K562 (cell line): Measurements from ENCODE around the gene MAP4K1. TPM values are rescaled to one million over a fixed set of nuclear protein-coding genes. Genes with fewer than 3 reads are reported as not detected.
"Not testable (repeated sequence)": the region's sequence is repeated elsewhere in the genome, so short reads cannot be mapped to it uniquely, and the experiment has no call there.

Experiments
- ATAC-seq: fragments of 200-7000 bp; cut with Tn5 transposase; 3 replicates; pipeline ENCODE4 v1.9.1; 2020; ENCODE audit warnings: moderate library complexity
- BruUV-seq: library from RNA; stranded (reverse); fragments of 400-500 nt; replicated peaks from 2 replicates; lab custom pipeline; 2021; lab: Mats Ljungman, UMichigan
- CTCF ChIA-PET: fragments of 300-600 bp; formaldehyde crosslinking; extraction: SDS; loops from one replicate; lab custom pipeline; 2021; ENCODE audit warnings: low intra/inter-chr PET ratio; lab: Yijun Ruan, JAX
- POLR2A ChIA-PET: fragments of 300-600, 350-650 bp; sonication (Branson Sonifier 250); formaldehyde crosslinking; extraction: SDS; loops from one replicate; lab custom pipeline; 2021; ENCODE audit warnings: antibody characterized with exemption, inconsistent platforms; lab: Yijun Ruan, JAX
- DNase-seq, 4 experiments: peaks; one replicate each; pipeline versions ENCODE4 v3.0.0 to v3.0.0-alpha.2; 2011 to 2018; ENCODE audit warnings: low spot score in 3 of 4, mixed read lengths in 3 of 4; ENCODE audit errors: extremely low read depth in 1 of 4
- FAIRE-seq: peaks from 2 replicates; lab custom pipeline; 2011; peaks lifted over from hg19 to GRCh38; lab: Jason Lieb, UNC
- H2AFZ ChIP-seq: 2 replicates; pipeline ENCODE4 v1.6.0; 2011; ENCODE audit warnings: low read depth, low read length, control low read depth, inconsistent platforms
- H3K27ac ChIP-seq: fragments of 200-600 bp; 3 replicates; pipeline ENCODE4 v1.8.0; 2011; ENCODE audit warnings: low read depth, mild to moderate bottlenecking, control low read depth, inconsistent platforms, low read length, moderate library complexity, mixed read lengths; ENCODE audit errors: extremely low read depth
- H3K27me3 ChIP-seq, 2 experiments: fragments of 300-600 bp in 1 of 2; 2 replicates in 1 of 2; 3 replicates in 1 of 2; pipeline versions ENCODE4 v1.6.0 to v1.8.0; 2011; ENCODE audit warnings: inconsistent platforms in 2 of 2, low read length in 2 of 2, mild to moderate bottlenecking in 1 of 2, mixed read lengths in 1 of 2, moderate library complexity in 1 of 2; ENCODE audit not compliant: control insufficient read depth in 2 of 2, insufficient read depth in 2 of 2
- H3K36me3 ChIP-seq: fragments of 300-600 bp; 3 replicates; pipeline ENCODE4 v1.8.0; 2011; ENCODE audit warnings: mild to moderate bottlenecking, low read length, inconsistent platforms; ENCODE audit not compliant: control insufficient read depth, insufficient read depth
- H3K4me1 ChIP-seq, 2 experiments: fragments of 200-600 bp in 1 of 2; replicated peaks in 1 of 2; 2 replicates in 1 of 2; 3 replicates in 1 of 2; pipeline versions ENCODE4 v1.5.1 to v1.8.0; 2011; ENCODE audit warnings: inconsistent platforms in 2 of 2, low read length in 2 of 2, mild to moderate bottlenecking in 1 of 2, mixed read lengths in 1 of 2, moderate library complexity in 1 of 2; ENCODE audit not compliant: control insufficient read depth in 2 of 2, insufficient read depth in 2 of 2
- H3K4me2 ChIP-seq: 2 replicates; pipeline ENCODE4 v1.6.1; 2011; ENCODE audit warnings: low read length, control low read depth, inconsistent platforms, mixed read lengths; ENCODE audit not compliant: insufficient read depth
- H3K4me3 ChIP-seq: fragments of 200-600 bp; sonication (generic), shearing (Covaris generic); 2 replicates; pipeline ENCODE4 v1.5.1; 2016; ENCODE audit warnings: control low read depth, inconsistent platforms
- H3K79me2 ChIP-seq: fragments of 200-600 bp; 3 replicates; pipeline ENCODE4 v1.8.0; 2011; ENCODE audit warnings: low read length, inconsistent platforms; ENCODE audit not compliant: control insufficient read depth, insufficient read depth
- H3K9ac ChIP-seq, 2 experiments: 2 replicates each; pipeline versions ENCODE4 v1.6.0 to v1.6.1; 2011; ENCODE audit warnings: low read depth in 2 of 2, low read length in 2 of 2, control low read depth in 1 of 2, inconsistent platforms in 1 of 2, mild to moderate bottlenecking in 1 of 2, mixed read lengths in 1 of 2; ENCODE audit not compliant: insufficient read depth in 1 of 2
- H3K9me1 ChIP-seq: one replicate; pipeline ENCODE4 v1.6.0; 2011; ENCODE audit warnings: inconsistent platforms, mild to moderate bottlenecking, low read length, moderate library complexity; ENCODE audit not compliant: control insufficient read depth, insufficient read depth
- H3K9me3 ChIP-seq: replicated peaks from 2 replicates; pipeline ENCODE4 v1.5.1; 2011; ENCODE audit warnings: low read depth, low read length, inconsistent platforms; ENCODE audit not compliant: control insufficient read depth, insufficient read depth
- H4K20me1 ChIP-seq: replicated peaks from 2 replicates; pipeline ENCODE4 v1.6.1; 2011; ENCODE audit warnings: low read length, inconsistent platforms, mixed read lengths; ENCODE audit not compliant: control insufficient read depth, insufficient read depth
- CBFA2T2 ChIP-seq: fragments of 450-650 bp; conservative IDR thresholded peaks from 2 replicates; pipeline ENCODE4 v1.6.1; 2017; ENCODE audit warnings: mild to moderate bottlenecking
- CBFA2T3 ChIP-seq: fragments of 450-650 bp; IDR thresholded peaks from 2 replicates; pipeline ENCODE4 v1.6.1; 2017
- KDM1A ChIP-seq, 2 experiments: fragments of 450-650 bp; IDR thresholded peaks; 2 replicates each; pipeline ENCODE4 v1.6.1; 2016; ENCODE audit warnings: mild to moderate bottlenecking in 2 of 2
- RBM25 ChIP-seq: fragments of 200-400 bp; formaldehyde crosslinking; IDR thresholded peaks from 2 replicates; pipeline ENCODE4 v1.6.1; 2018; ENCODE audit warnings: low read length, low read depth, moderate library complexity; ENCODE audit not compliant: severe bottlenecking
- SUPT5H ChIP-seq: fragments of 450-650 bp; IDR thresholded peaks from 2 replicates; pipeline ENCODE4 v1.6.1; 2016
- ZNF121 ChIP-seq: sonication (generic); formaldehyde crosslinking; conservative IDR thresholded peaks from 2 replicates; pipeline ENCODE4 v1.8.0; 2022; ENCODE audit warnings: missing genetic modification reagents
- ZNF263 ChIP-seq: sonication (generic); formaldehyde crosslinking; IDR thresholded peaks from 2 replicates; pipeline ENCODE4 v1.8.0; 2022; ENCODE audit warnings: mild to moderate bottlenecking, missing genetic modification reagents, borderline replicate concordance
- WGBS: fragments of 100-300 bp; shearing (Covaris generic); methylation state at CpG from one replicate; pipeline ENCODE4 v1.1.6; 2016; ENCODE audit warnings: low coverage, mixed read lengths; ENCODE audit not compliant: insufficient coverage; ENCODE audit errors: missing lambda C conversion rate; 5-methylcytosine and 5-hydroxymethylcytosine counted together
- in situ Hi-C: fragments of 300-500 bp; cut with MboI; formaldehyde crosslinking; loops from 4 replicates; pipeline ENCODE4 v1.15.0; 2018; ENCODE audit warnings: inconsistent platforms, mixed read lengths
- intact Hi-C: fragments of 100-400 bp; cut with micrococcal nuclease; formaldehyde crosslinking; loops from 2 replicates; pipeline ENCODE4 v1.14.2; 2022
- polyA plus RNA-seq, 8 experiments: library from polyadenylated mRNA; depleted of rRNA in 4 of 8; stranded (reverse) in 5 of 8; unstranded in 3 of 8; fragments of >200 nt; fragmentation: Nextera tagmentation in 2 of 8; fragmentation: Illumina TruSeq in 1 of 8; extraction: Ambion mirVana in 2 of 8; extraction: Trizol in 1 of 8; gene quantifications; 2 replicates each; pipeline versions ENCODE4 v1.2.1 to v1.2.3, GENCODE V29; 2011 to 2014; ENCODE audit warnings: inconsistent platforms in 1 of 8, missing spikeins in 1 of 8
- total RNA-seq, 7 experiments: library from RNA; depleted of rRNA in 6 of 7; stranded (reverse); fragments of >200 nt in 6 of 7; fragmentation: Illumina TruSeq in 2 of 7; extraction: Trizol in 2 of 7; gene quantifications; 2 replicates each; pipeline versions ENCODE4 v1.2.1 to v1.2.3, GENCODE V29; 2011 to 2021; ENCODE audit warnings: low replicate concordance in 1 of 7
- TF ChIP-seq, protein P1 (sequence below): fragments of 450-650 bp; IDR thresholded peaks from 2 replicates; pipeline ENCODE4 v1.6.1; 2017; ENCODE audit warnings: antibody characterized with exemption, mild to moderate bottlenecking
- TF ChIP-seq, protein P2 (sequence below): sonication (generic); formaldehyde crosslinking; IDR thresholded peaks from 2 replicates; pipeline ENCODE4 v1.9.0; 2022; ENCODE audit warnings: mild to moderate bottlenecking, missing genetic modification reagents
- TF ChIP-seq, protein P3 (sequence below), 2 experiments: fragments of 450-650 bp; conservative IDR thresholded peaks; 2 replicates each; pipeline ENCODE4 v1.6.1; 2017; ENCODE audit warnings: mild to moderate bottlenecking in 2 of 2, moderate library complexity in 2 of 2

Gene MAP4K1
- total and polyA plus RNA-seq, 9 of the 15 experiments (the other 6 are each of a cell fraction or from before 2014, with no cell fraction given) = 0.14 to 3.2 (median 0.73) TPM; not detected in 1

DNA sequence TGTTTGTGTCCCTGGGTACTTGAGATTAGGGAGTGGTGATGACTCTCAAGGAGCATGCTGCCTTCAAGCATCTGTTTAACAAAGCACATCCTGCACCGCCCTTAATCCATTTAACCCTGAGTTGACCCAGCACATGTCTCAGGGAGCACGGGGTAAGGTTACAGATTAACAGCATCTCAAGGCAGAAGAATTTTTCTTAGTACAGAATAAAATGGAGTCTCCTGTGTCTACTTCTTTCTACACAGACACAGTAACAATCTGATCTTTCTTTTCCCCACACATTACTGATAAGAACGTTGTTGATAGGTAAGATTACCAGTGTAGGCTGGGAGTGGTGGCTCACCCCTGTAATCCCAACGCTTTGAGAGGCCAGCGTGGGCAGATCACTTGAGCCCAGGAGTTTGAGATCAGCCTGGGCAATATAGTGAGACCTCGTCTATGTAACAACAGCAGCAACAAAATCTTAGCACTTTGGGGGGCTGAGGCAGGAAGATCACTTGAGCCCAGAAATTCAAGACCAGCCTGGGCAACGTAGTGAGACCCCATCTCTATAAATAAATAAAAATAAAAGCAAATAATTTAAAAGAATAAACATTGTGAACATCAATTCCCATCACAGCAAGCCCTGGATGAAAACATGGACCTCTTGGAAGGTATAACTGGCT lies 14.2 kb upstream of the MAP4K1 start:
- BruUV-seq, H2AFZ ChIP-seq, H3K4me3 ChIP-seq, CTCF ChIA-PET, H4K20me1 ChIP-seq, H3K27me3 ChIP-seq, H3K9me3 ChIP-seq, H3K4me2 ChIP-seq, DNase-seq, H3K27ac ChIP-seq, FAIRE-seq, H3K9ac ChIP-seq, ATAC-seq, H3K9me1 ChIP-seq, H3K79me2 ChIP-seq: not testable (repeated sequence)
- intact Hi-C loops = loop anchor here (10.0 kb wide), 1 partner anchor 117 kb away; no protein-coding TSS in a partner anchor
- POLR2A ChIA-PET = interaction anchor here (0.6 kb wide), 1 partner anchor 227 kb away, joined by 3 read pairs; no protein-coding TSS in a partner anchor
- Histone ChIP-seq H3K36me3 (peaks cover 85% of the 10 kb centered on the region), H3K4me1 (peaks cover 8 to 23% of the 10 kb centered on the region in 2 experiments; a peak in 4 of 5 replicates)
- TF ChIP-seq ZNF121 (CRISPR knock-in tag) = peak; percentile 81
- TF ChIP-seq SUPT5H = peak; percentile 26; the same call in 1 of the 2 replicates
- peak; percentile 31; the same call in 1 of the 2 replicates for TF ChIP-seq CBFA2T2
- peak; percentile 6 for TF ChIP-seq RBM25
- TF ChIP-seq, protein P1, sequence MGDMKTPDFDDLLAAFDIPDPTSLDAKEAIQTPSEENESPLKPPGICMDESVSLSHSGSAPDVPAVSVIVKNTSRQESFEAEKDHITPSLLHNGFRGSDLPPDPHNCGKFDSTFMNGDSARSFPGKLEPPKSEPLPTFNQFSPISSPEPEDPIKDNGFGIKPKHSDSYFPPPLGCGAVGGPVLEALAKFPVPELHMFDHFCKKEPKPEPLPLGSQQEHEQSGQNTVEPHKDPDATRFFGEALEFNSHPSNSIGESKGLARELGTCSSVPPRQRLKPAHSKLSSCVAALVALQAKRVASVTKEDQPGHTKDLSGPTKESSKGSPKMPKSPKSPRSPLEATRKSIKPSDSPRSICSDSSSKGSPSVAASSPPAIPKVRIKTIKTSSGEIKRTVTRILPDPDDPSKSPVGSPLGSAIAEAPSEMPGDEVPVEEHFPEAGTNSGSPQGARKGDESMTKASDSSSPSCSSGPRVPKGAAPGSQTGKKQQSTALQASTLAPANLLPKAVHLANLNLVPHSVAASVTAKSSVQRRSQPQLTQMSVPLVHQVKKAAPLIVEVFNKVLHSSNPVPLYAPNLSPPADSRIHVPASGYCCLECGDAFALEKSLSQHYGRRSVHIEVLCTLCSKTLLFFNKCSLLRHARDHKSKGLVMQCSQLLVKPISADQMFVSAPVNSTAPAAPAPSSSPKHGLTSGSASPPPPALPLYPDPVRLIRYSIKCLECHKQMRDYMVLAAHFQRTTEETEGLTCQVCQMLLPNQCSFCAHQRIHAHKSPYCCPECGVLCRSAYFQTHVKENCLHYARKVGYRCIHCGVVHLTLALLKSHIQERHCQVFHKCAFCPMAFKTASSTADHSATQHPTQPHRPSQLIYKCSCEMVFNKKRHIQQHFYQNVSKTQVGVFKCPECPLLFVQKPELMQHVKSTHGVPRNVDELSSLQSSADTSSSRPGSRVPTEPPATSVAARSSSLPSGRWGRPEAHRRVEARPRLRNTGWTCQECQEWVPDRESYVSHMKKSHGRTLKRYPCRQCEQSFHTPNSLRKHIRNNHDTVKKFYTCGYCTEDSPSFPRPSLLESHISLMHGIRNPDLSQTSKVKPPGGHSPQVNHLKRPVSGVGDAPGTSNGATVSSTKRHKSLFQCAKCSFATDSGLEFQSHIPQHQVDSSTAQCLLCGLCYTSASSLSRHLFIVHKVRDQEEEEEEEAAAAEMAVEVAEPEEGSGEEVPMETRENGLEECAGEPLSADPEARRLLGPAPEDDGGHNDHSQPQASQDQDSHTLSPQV = peak; percentile 52; the same call in 1 of the 2 replicates
- 0 out of 2 replicates have a peak, but pooled peaks have one; percentile 26 for TF ChIP-seq ZNF263 (CRISPR knock-in tag)
- peak; percentile 60 for TF ChIP-seq CBFA2T3
- TF ChIP-seq, protein P2, sequence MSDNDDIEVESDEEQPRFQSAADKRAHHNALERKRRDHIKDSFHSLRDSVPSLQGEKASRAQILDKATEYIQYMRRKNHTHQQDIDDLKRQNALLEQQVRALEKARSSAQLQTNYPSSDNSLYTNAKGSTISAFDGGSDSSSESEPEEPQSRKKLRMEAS (CRISPR knock-in tag) = peak; percentile 82
- peak in 1 of 2 experiments; percentile 49; a peak in 1 of 4 replicates for TF ChIP-seq KDM1A (IDR thresholded peaks at IDR 0.05)
- TF ChIP-seq, protein P3, sequence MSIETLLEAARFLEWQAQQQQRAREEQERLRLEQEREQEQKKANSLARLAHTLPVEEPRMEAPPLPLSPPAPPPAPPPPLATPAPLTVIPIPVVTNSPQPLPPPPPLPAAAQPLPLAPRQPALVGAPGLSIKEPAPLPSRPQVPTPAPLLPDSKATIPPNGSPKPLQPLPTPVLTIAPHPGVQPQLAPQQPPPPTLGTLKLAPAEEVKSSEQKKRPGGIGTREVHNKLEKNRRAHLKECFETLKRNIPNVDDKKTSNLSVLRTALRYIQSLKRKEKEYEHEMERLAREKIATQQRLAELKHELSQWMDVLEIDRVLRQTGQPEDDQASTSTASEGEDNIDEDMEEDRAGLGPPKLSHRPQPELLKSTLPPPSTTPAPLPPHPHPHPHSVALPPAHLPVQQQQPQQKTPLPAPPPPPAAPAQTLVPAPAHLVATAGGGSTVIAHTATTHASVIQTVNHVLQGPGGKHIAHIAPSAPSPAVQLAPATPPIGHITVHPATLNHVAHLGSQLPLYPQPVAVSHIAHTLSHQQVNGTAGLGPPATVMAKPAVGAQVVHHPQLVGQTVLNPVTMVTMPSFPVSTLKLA (conservative IDR thresholded peaks at IDR 0.05) = peak in 1 of 2 experiments; percentile 64; a peak in 1 of 4 replicates
- in situ Hi-C loops = loop anchor here (5.0 kb wide), 1 partner anchor 230 kb away; the partner anchor contains the start of gene FAM98C
- WGBS = 58% methylated on average over 7 of the region's 7 CpGs
